Lower lobe of right lung (tissue), 2 donors: ENCODE data around the gene RALY. TPM values are rescaled to one million over a fixed set of nuclear protein-coding genes. Genes with fewer than 3 reads are reported as not detected.

Experiments
- ATAC-seq, 2 donors: fragments of 200-7000 bp; cut with Tn5 transposase; one replicate each; pipeline ENCODE4 v1.9.1; 2020 to 2022; ENCODE audit warnings: mild to moderate bottlenecking in 2 of 2, moderate library complexity in 2 of 2
- DNase-seq: peaks from one replicate; pipeline ENCODE4 v3.0.0-alpha.2; 2020
- H3K27ac ChIP-seq: fragments of 200-600 bp; one replicate; pipeline ENCODE4 v1.8.0; 2022
- H3K27me3 ChIP-seq: fragments of 200-600 bp; one replicate; pipeline ENCODE4 v1.8.0; 2022; ENCODE audit warnings: low read depth
- H3K36me3 ChIP-seq: fragments of 200-600 bp; one replicate; pipeline ENCODE4 v1.8.0; 2022; ENCODE audit warnings: mild to moderate bottlenecking
- H3K4me1 ChIP-seq: fragments of 200-600 bp; one replicate; pipeline ENCODE4 v1.8.0; 2022
- H3K4me3 ChIP-seq: fragments of 200-600 bp; one replicate; pipeline ENCODE4 v1.8.0; 2022; ENCODE audit warnings: mild to moderate bottlenecking
- H3K9me3 ChIP-seq: fragments of 200-600 bp; one replicate; pipeline ENCODE4 v1.8.0; 2022
- intact Hi-C: fragments of 100-400 bp; cut with DNase I; formaldehyde crosslinking; loops from one replicate; pipeline ENCODE4 v1.11.0; 2022
- total RNA-seq: library from RNA; stranded (reverse); fragmentation: NEBNext Ultra II Directional; extraction: Animal tissue kit (Norgen Biotek cat#: 25700); gene quantifications from one replicate; pipeline ENCODE4 v1.2.1, GENCODE V29; 2021
- TF ChIP-seq, protein P1 (sequence below): fragments of 200-600 bp; IDR thresholded peaks from one replicate; pipeline ENCODE4 v1.8.0; 2022; ENCODE audit warnings: antibody characterized with exemption, mild to moderate bottlenecking
- donor health status: DM: no; HTN: yes; CAD: no; lungs with severe emphysema.

RALY gene
- total RNA-seq, 1 donor from 2014 or later: 124 TPM

DNA sequence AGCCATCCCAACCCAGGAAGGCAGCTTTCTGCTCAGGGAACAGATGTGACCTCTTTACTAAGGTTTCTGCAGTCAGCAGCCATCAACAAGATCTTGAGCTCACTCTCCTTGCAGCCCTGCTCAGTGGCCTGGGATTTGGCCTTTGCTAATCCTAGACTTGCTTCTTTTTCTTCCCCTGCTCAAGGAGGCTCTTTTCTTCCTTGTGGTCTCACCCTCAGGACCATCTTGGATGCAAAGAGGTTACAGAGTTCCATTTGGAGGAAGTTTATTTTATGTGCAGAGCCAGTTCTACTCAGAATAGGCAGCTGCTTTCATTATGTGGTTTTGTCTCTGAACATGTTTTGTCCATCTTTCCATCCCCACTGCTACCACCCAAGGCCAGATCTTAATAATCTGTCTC, 49.3 kb downstream of the RALY start:
- Histone ChIP-seq H3K9me3 (no peaks in the 10 kb centered on the region), H3K36me3 (no peaks in the 10 kb centered on the region), H3K4me3 (no peak overlapping the region), H3K4me1 (peaks cover 85% of the 10 kb centered on the region), H3K27ac (no peak overlapping the region), H3K27me3 (no peaks in the 10 kb centered on the region)
- no peak for ATAC-seq
- DNase-seq: no peak
- TF ChIP-seq, protein P1, sequence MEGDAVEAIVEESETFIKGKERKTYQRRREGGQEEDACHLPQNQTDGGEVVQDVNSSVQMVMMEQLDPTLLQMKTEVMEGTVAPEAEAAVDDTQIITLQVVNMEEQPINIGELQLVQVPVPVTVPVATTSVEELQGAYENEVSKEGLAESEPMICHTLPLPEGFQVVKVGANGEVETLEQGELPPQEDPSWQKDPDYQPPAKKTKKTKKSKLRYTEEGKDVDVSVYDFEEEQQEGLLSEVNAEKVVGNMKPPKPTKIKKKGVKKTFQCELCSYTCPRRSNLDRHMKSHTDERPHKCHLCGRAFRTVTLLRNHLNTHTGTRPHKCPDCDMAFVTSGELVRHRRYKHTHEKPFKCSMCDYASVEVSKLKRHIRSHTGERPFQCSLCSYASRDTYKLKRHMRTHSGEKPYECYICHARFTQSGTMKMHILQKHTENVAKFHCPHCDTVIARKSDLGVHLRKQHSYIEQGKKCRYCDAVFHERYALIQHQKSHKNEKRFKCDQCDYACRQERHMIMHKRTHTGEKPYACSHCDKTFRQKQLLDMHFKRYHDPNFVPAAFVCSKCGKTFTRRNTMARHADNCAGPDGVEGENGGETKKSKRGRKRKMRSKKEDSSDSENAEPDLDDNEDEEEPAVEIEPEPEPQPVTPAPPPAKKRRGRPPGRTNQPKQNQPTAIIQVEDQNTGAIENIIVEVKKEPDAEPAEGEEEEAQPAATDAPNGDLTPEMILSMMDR: no peak
- intact Hi-C loops: no loop called here

DNA sequence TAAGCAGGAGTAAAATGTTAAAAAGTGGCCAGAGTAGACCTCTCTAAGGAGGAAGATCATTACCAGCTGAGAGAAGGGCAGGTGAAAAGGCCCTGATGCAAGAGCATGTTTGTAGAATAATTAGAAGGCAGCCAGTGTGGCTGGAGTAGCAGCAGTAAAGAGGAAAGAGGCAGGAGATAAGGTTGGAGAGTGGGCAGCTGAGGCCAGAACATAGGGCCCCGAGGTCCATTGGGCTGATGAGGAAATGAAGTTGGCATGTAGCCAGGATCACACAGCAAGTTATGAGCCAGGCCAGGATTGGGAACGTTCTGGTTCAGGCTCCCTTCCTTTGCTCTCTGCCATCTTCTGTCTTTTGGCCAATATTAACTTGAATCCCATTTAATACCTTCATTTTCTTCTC, 51.6 kb downstream of the RALY start:
- Histone ChIP-seq H3K36me3 (no peaks in the 10 kb centered on the region), H3K27me3 (no peaks in the 10 kb centered on the region), H3K9me3 (no peaks in the 10 kb centered on the region), H3K27ac (no peak overlapping the region), H3K4me1 (peaks cover 79% of the 10 kb centered on the region), H3K4me3 (no peak overlapping the region)
- TF ChIP-seq, protein P1: no peak
- ATAC-seq (peak; percentile 51 to 70), DNase-seq (no peak)
- intact Hi-C loops: no loop called here

DNA sequence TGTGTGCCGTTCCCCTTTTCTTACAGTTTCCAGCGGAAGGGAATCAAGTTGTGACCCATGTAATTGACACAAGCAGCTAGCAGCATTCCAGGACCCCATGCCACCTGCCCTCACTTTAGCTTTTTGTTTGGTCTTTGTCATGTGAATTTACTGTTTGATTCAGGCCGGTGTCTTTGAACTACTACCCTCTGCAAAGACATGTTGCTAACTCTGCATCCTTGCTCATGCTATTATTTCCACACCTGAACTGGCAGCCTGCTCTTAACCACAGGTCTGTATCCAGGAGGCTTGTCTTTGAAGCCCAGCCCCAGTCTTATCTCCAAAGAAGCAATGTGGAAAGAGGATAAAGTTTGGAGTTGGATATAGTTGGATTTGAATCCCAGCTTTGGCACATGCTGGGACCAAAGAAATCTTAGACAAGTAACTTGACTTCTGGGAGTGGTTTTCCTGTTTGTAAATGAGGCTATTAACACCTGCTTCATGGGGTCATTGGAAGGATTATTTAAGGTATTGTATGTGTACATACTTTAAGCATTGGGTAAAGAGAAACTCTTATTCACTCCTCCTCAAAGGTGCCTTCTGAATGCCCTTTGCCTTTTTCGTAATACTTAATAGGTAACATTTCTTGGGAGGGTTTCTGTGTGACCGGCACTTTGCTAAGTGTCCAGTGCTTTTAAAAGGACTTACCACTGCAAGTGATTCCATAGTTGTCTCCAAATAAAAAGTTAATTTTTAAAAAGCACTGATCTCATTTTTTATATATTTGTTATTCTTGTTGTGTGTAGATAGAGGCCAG, 52.4 kb downstream of the RALY start:
- ATAC-seq: peak in 1 of 2 donors; percentile 46
- TF ChIP-seq, protein P1: no peak
- intact Hi-C loops: no loop called here
- Histone ChIP-seq H3K27ac (no peak overlapping the region), H3K9me3 (no peaks in the 10 kb centered on the region), H3K4me1 (peaks cover 77% of the 10 kb centered on the region), H3K4me3 (no peak overlapping the region), H3K36me3 (no peaks in the 10 kb centered on the region), H3K27me3 (no peaks in the 10 kb centered on the region)
- no peak for DNase-seq

DNA sequence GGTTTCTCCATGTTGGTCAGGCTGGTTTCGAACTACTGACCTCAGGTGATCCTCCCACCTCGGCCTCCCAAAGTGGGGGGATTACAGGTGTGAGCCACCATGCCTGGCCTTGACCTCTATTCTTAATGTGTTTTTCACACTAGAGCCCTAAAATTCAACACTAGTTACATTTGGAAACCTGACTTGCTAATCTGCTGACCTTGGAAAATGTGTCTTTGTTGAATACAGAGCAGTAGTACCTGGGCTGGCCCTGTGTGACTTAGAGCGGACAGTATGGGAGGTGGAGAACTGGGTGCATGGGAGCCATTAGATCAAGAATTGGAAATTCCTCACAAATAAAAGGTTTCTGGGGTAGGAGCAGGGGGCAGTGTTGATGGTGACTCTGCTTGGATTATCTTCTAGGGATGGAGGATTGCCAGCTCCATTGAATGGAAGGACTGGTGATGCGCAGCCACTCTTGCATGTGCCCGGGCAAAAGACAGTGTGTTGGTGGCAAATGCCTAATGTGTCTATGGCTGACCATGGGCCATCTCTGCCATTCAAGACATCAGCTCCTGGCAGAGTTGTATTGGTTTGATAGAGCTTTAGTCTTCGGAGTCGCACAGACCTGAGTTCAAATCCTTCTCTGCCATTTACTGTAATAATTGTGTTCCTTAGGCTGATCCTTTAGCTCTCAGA, 53.4 kb downstream of the RALY start:
- Histone ChIP-seq H3K27ac (no peak overlapping the region), H3K4me3 (no peak overlapping the region), H3K9me3 (no peaks in the 10 kb centered on the region), H3K36me3 (no peaks in the 10 kb centered on the region), H3K27me3 (no peaks in the 10 kb centered on the region), H3K4me1 (peaks cover 78% of the 10 kb centered on the region)
- ATAC-seq (no peak), DNase-seq (no peak)
- intact Hi-C loops: no loop called here
- TF ChIP-seq, protein P1: no peak

DNA sequence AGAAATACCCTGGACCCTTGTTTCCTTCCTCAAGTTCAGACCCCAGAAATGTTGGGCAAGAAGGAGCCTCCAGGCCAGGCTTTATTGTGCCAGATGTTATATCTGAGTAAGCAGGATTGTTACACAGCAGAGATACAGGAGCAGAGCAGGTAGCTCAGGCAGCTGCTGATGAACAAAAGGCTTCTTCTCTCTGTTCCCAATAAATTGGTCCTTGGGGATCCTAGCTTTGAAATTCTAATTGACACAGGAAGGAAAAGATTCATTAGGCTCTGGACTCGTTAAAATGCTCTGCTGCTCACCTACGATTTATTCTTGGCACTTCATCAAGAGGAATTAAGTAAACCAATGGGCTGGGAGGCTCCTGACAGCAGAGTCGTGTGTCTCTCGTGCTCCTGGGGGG, 54.2 kb downstream of the RALY start:
- Histone ChIP-seq H3K4me1 (peaks cover 78% of the 10 kb centered on the region), H3K27ac (no peak overlapping the region), H3K9me3 (no peaks in the 10 kb centered on the region), H3K36me3 (no peaks in the 10 kb centered on the region), H3K27me3 (no peaks in the 10 kb centered on the region), H3K4me3 (no peak overlapping the region)
- intact Hi-C loops: no loop called here
- ATAC-seq: no peak
- TF ChIP-seq, protein P1: no peak
- no peak for DNase-seq
